ENCODE data around the gene TMEM143.

GRCh38 chr19:48393559-48394330 lies 30.0 kb upstream of the TMEM143 start, which contains the start of gene GRIN2D:
- TF ChIP-seq CTCF (IDR thresholded peaks at IDR 0.05) (no peak), POLR2A (IDR thresholded peaks at IDR 0.05) (no peak)
